Type B pancreatic cell (in vitro differentiated cells): Measurements from ENCODE around the gene CEPT1. TPM values are rescaled to one million over a fixed set of nuclear protein-coding genes. Genes with fewer than 3 reads are reported as not detected.
"Not testable (repeated sequence)": the region's sequence is repeated elsewhere in the genome, so short reads cannot be mapped to it uniquely, and the experiment has no call there.

Source experiments
- DNase-seq: peaks from one replicate; pipeline ENCODE4 v3.0.0; 2021; ENCODE audit warnings: mixed read lengths; ENCODE audit not compliant: unreplicated experiment; ENCODE audit errors: extremely low spot score
- H3K27ac Mint-ChIP-seq: 2 replicates; pipeline ENCODE4 v1.8.0; 2021; ENCODE audit warnings: mild to moderate bottlenecking, mixed read lengths
- H3K27me3 Mint-ChIP-seq: 2 replicates; pipeline ENCODE4 v1.8.0; 2021; ENCODE audit warnings: mixed read lengths
- H3K36me3 Mint-ChIP-seq: 2 replicates; pipeline ENCODE4 v1.8.0; 2021; ENCODE audit warnings: mixed read lengths
- H3K4me1 Mint-ChIP-seq: one replicate; pipeline ENCODE4 v1.8.0; 2021; ENCODE audit warnings: mixed read lengths; ENCODE audit not compliant: unreplicated experiment
- H3K4me3 Mint-ChIP-seq: 2 replicates; pipeline ENCODE4 v1.8.0; 2021; ENCODE audit warnings: mild to moderate bottlenecking, mixed read lengths
- H3K9me3 Mint-ChIP-seq: 2 replicates; pipeline ENCODE4 v1.8.0; 2021; ENCODE audit warnings: mixed read lengths
- long read RNA-seq: library from polyadenylated mRNA; unstranded; transcript quantifications from one replicate; pipeline ENCODE4 v2.0.0, GENCODE V29; 2020
- total RNA-seq: library from RNA; stranded (reverse); gene quantifications from 2 replicates; pipeline ENCODE4 v1.2.1, GENCODE V29; 2021; ENCODE audit warnings: low replicate concordance
- TF ChIP-seq, protein P1 (sequence below): fragments of 200-600 bp; sonication (generic); conservative IDR thresholded peaks from 2 replicates; pipeline ENCODE4 v1.5.0; 2021; ENCODE audit warnings: antibody characterized with exemption, mild to moderate bottlenecking

CEPT1 gene
- total RNA-seq: 41.0 and 45.1 TPM in 2 replicates
- long read RNA-seq, full-length matches to known transcripts: 132 of 171 reads
- long read RNA-seq, partial matches to known transcripts: 16 of 171 reads
- long read RNA-seq, other reads (novel, unspliced or antisense): 23 of 171 reads

GRCh38 chr1:111139956-111140679 lies at the start of gene CEPT1, which contains the start of gene DRAM2:
TSS of gene CEPT1 (plus strand) at chr1:111140223. CDS start at chr1:111147715, 7,492 bp downstream.
TSS of gene DRAM2 (minus strand) at chr1:111140093. CDS start at chr1:111131554, 8,539 bp downstream.
- peak; percentile 95 for DNase-seq
- H3K27ac Mint-ChIP-seq: peak within 1 kb of the TSS; percentile 95
- H3K4me1 Mint-ChIP-seq: peaks cover 21% of the 10 kb centered on the region
- TF ChIP-seq, protein P1, sequence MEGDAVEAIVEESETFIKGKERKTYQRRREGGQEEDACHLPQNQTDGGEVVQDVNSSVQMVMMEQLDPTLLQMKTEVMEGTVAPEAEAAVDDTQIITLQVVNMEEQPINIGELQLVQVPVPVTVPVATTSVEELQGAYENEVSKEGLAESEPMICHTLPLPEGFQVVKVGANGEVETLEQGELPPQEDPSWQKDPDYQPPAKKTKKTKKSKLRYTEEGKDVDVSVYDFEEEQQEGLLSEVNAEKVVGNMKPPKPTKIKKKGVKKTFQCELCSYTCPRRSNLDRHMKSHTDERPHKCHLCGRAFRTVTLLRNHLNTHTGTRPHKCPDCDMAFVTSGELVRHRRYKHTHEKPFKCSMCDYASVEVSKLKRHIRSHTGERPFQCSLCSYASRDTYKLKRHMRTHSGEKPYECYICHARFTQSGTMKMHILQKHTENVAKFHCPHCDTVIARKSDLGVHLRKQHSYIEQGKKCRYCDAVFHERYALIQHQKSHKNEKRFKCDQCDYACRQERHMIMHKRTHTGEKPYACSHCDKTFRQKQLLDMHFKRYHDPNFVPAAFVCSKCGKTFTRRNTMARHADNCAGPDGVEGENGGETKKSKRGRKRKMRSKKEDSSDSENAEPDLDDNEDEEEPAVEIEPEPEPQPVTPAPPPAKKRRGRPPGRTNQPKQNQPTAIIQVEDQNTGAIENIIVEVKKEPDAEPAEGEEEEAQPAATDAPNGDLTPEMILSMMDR: no peak
- H3K27me3 Mint-ChIP-seq: no peaks in the 10 kb centered on the region
- peak within 1 kb of the TSS; percentile 100 for H3K4me3 Mint-ChIP-seq
- H3K36me3 Mint-ChIP-seq: no peaks in the 10 kb centered on the region
- H3K9me3 Mint-ChIP-seq: no peaks in the 10 kb centered on the region

- H3K4me3 Mint-ChIP-seq, DNase-seq, H3K36me3 Mint-ChIP-seq, H3K27me3 Mint-ChIP-seq, H3K27ac Mint-ChIP-seq, H3K4me1 Mint-ChIP-seq: not testable (repeated sequence)
- H3K9me3 Mint-ChIP-seq: peaks cover 10% of the 10 kb centered on the region
These were observed 44.6 kb upstream of the CEPT1 start for GRCh38 chr1:111095421-111095820.

DNA sequence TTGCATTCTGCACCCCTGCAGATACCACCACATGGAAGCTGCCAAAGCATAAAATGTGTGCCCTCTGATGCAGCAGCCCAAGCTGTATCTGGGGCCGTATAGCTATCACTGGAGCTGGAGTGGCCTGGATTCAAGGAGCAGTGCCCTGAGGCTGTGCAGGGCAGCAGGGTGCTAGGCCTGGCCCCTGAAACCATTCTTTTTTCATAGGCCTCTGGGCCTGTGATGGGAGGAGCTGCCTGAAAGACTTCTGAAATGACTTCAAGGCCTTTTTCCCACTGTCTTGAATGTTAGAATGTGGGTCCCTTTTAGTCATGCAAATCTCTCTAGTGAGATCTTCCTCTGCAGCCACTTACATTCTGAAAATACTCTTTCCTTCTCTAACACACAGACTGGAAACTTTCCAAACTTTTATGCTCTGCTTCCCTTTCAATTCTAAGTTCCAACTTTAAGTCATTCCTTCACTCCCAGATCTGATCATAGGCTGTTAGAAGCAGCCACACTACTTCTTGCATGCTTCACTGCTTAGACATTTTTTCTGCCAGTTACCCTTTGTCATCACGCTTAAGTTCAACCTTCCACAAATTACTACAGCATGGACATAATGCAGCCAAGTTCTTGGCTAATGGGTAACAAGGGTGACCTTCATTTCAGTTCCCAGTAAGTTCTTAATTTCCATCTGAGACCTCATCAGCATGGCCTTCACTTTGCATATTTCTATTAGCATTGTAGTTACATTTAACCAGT lies 42.5 kb upstream of the CEPT1 start:
- Mint-ChIP-seq H3K4me1 (no peaks in the 10 kb centered on the region), H3K9me3 (peaks cover 16% of the 10 kb centered on the region), H3K27ac (no peak overlapping the region), H3K36me3 (peaks cover 4% of the 10 kb centered on the region), H3K27me3 (no peaks in the 10 kb centered on the region), H3K4me3 (no peak overlapping the region)
- TF ChIP-seq, protein P1: no peak
- DNase-seq: no peak

- Mint-ChIP-seq H3K27ac (no peak overlapping the region), H3K4me3 (no peak overlapping the region), H3K9me3 (peaks cover 16% of the 10 kb centered on the region), H3K27me3 (no peaks in the 10 kb centered on the region), H3K36me3 (peaks cover 4% of the 10 kb centered on the region), H3K4me1 (no peaks in the 10 kb centered on the region)
- TF ChIP-seq, protein P1: no peak
- DNase-seq: no peak
These were observed 40.7 kb upstream of the CEPT1 start for GRCh38 chr1:111099289-111099688.

DNA sequence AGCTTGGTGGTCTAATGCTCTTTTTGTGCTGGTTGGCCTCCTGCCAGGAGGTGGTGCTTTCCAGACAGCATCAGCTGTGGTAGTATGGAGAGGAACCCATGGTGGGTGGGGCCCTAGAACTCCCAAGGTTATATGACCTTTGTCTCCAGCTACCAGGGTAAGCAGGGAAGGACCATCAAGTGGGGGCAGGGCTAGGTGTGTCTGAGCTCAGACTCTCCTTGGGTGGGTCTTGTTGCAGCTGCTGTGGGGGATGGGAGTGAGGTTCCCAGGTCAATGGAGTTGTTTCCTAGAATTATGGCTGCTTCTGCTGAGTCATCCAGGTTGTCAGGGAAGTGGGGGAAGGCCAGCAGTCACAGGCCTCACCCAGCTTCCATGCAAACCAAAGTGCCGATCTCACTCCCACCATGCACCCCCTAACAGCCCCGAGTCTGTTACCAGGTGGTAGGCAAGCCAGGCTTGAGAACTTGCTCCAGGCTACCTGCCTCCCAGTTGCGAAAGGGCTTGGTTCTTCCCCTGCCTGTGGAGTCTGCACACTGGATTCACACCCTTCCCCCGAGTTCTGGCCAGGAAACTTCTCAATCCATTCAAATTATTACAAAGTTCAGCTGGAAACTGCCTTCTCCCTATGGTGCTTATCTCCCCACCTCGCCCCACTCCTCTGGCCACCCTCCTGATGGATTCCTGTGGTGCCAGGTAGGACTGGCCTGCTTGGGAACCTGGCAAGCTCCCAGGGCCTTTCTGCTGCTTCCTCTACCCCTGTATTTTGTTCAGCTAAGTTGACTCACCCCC lies 38.0 kb upstream of the CEPT1 start:
- Mint-ChIP-seq H3K36me3 (peaks cover 8% of the 10 kb centered on the region), H3K4me1 (no peaks in the 10 kb centered on the region), H3K4me3 (no peak overlapping the region), H3K27me3 (no peaks in the 10 kb centered on the region), H3K27ac (no peak overlapping the region), H3K9me3 (peaks cover 13% of the 10 kb centered on the region)
- TF ChIP-seq, protein P1: no peak
- DNase-seq: no peak
